Measurements from ENCODE around the gene PNPLA5. TPM values are rescaled to one million over a fixed set of nuclear protein-coding genes. Genes with fewer than 3 reads are reported as not detected.

Gene PNPLA5
- total and polyA plus RNA-seq, 9 of the 15 experiments (the other 6 are each of a cell fraction or from before 2014, with no cell fraction given), result not detected

DNA sequence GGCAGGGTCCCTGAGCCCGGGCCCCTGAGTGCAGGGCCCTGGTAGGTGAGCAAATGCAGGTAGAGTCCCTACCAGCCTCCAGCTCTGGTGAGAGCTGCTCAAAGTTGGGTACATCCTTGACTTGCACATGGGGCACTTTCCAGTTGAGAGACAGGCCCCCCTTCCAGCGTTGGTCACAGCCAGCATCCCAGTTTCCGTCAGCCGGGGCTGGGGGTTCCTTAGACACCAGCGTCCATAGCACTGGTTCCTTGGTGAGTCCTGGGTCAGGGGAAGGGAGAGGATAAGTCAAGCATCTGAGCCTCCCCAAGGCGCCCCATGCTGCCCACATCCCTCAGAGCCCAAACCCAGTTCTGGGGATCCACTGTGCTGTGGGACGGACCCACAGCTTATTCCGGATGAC, 5.6 kb downstream of the PNPLA5 start:
- Histone ChIP-seq H3K9me1 (ENCODE audit: control insufficient read depth, insufficient read depth, low read length) (no peaks in the 10 kb centered on the region), H3K79me2 (ENCODE audit: control insufficient read depth, insufficient read depth, low read length) (no peaks in the 10 kb centered on the region), H3K4me3 (no peak overlapping the region), H3K9me3 (replicated peaks; ENCODE audit: control insufficient read depth, insufficient read depth, low read depth, low read length) (no peaks in the 10 kb centered on the region), H3K27ac (ENCODE audit: extremely low read depth, low read depth, low read length) (no peak overlapping the region), H4K20me1 (replicated peaks; ENCODE audit: control insufficient read depth, insufficient read depth, low read length) (peaks cover 6% of the 10 kb centered on the region; the same call in 1 of the 2 replicates), H3K4me2 (ENCODE audit: insufficient read depth, low read length) (no peak overlapping the region), H2AFZ (ENCODE audit: low read depth, low read length) (no peak overlapping the region), H3K4me1 (replicated peaks in 1 of 2; ENCODE audit: control insufficient read depth in 2 of 2, insufficient read depth in 2 of 2, low read length in 2 of 2) (peaks cover 0 to 8% of the 10 kb centered on the region in 2 experiments; a peak in 2 of 5 replicates), H3K36me3 (ENCODE audit: control insufficient read depth, insufficient read depth, low read length) (no peaks in the 10 kb centered on the region), H3K9ac (ENCODE audit: insufficient read depth in 1 of 2, low read depth in 2 of 2, low read length in 2 of 2) (no peak overlapping the region), H3K27me3 (ENCODE audit: control insufficient read depth in 2 of 2, insufficient read depth in 2 of 2, low read length in 2 of 2) (no peaks in the 10 kb centered on the region)
- BruUV-seq (replicated peaks), result no TSS peak
- ATAC-seq (no peak), DNase-seq (ENCODE audit: extremely low read depth in 1 of 4, low spot score in 3 of 4) (no peak), FAIRE-seq (no peak)
- TF ChIP-seq, protein P1, sequence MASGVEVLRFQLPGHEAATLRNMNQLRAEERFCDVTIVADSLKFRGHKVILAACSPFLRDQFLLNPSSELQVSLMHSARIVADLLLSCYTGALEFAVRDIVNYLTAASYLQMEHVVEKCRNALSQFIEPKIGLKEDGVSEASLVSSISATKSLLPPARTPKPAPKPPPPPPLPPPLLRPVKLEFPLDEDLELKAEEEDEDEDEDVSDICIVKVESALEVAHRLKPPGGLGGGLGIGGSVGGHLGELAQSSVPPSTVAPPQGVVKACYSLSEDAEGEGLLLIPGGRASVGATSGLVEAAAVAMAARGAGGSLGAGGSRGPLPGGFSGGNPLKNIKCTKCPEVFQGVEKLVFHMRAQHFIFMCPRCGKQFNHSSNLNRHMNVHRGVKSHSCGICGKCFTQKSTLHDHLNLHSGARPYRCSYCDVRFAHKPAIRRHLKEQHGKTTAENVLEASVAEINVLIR (CRISPR knock-in tag; IDR thresholded peaks at IDR 0.05), result no peak
- POLR2A ChIA-PET, result no interaction called here
- WGBS (ENCODE audit: insufficient coverage, low coverage, missing lambda C conversion rate), result 0% methylated on average over 4 of the region's 8 CpGs
- in situ Hi-C loops (cut with MboI), result no loop called here
- intact Hi-C loops (cut with micrococcal nuclease), result loop anchor here (10.0 kb wide), 1 partner anchor 739 kb away; no protein-coding TSS in a partner anchor
- CTCF ChIA-PET (ENCODE audit: low intra/inter-chr PET ratio), result interaction anchor here (0.7 kb wide), 1 partner anchor 205 kb away, joined by 3 read pairs; no protein-coding TSS in a partner anchor

DNA sequence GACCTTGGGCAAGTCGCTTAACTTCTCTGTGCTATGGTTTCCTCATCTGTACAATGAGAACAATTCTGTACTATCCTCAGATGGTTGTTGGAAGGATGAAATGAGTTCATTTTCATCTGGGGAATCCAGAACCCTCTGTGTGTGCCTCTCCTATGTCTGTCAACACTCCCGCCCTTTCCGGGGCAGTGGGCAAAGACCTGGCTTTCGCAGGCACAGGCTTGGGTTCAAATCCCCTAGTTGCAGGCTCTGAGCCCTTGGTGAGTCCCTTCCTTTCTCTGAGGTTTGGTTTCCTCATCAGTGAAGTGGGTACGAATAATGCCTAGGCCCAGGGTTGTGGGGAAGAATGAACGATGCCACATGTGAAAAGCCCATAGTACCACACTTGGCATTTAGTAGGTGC, 6.0 kb downstream of the PNPLA5 start:
- H3K27me3 ChIP-seq (ENCODE audit: control insufficient read depth in 2 of 2, insufficient read depth in 2 of 2, low read length in 2 of 2), result no peaks in the 10 kb centered on the region
- ChIA-PET CTCF (ENCODE audit: low intra/inter-chr PET ratio) (no interaction called here), POLR2A (no interaction called here)
- no peak overlapping the region for H3K27ac ChIP-seq (ENCODE audit: extremely low read depth, low read depth, low read length)
- no peaks in the 10 kb centered on the region for H3K79me2 ChIP-seq (ENCODE audit: control insufficient read depth, insufficient read depth, low read length)
- H3K9me3 ChIP-seq (replicated peaks; ENCODE audit: control insufficient read depth, insufficient read depth, low read depth, low read length), result no peaks in the 10 kb centered on the region
- H3K36me3 ChIP-seq (ENCODE audit: control insufficient read depth, insufficient read depth, low read length), result no peaks in the 10 kb centered on the region
- no peak for ATAC-seq
- WGBS (ENCODE audit: insufficient coverage, low coverage, missing lambda C conversion rate), result 37% methylated on average over 6 of the region's 6 CpGs
- H3K9ac ChIP-seq (ENCODE audit: insufficient read depth in 1 of 2, low read depth in 2 of 2, low read length in 2 of 2), result no peak overlapping the region
- intact Hi-C loops (cut with micrococcal nuclease), result loop anchor here (10.0 kb wide), 1 partner anchor 739 kb away; no protein-coding TSS in a partner anchor
- no peak overlapping the region for H2AFZ ChIP-seq (ENCODE audit: low read depth, low read length)
- in situ Hi-C loops (cut with MboI), result no loop called here
- H4K20me1 ChIP-seq (replicated peaks; ENCODE audit: control insufficient read depth, insufficient read depth, low read length), result peaks cover 6% of the 10 kb centered on the region; the same call in 1 of the 2 replicates
- no peak for FAIRE-seq
- no TSS peak for BruUV-seq (replicated peaks)
- peaks cover 0 to 4% of the 10 kb centered on the region in 2 experiments; a peak in 2 of 5 replicates for H3K4me1 ChIP-seq (replicated peaks in 1 of 2; ENCODE audit: control insufficient read depth in 2 of 2, insufficient read depth in 2 of 2, low read length in 2 of 2)
- no peaks in the 10 kb centered on the region for H3K9me1 ChIP-seq (ENCODE audit: control insufficient read depth, insufficient read depth, low read length)
- TF ChIP-seq FOXK2 (conservative IDR thresholded peaks at IDR 0.05 in 1 of 2, IDR thresholded peaks at IDR 0.05 in 1 of 2; ENCODE audit: low read depth in 2 of 2) (no peak), ZFP36 (IDR thresholded peaks at IDR 0.05; ENCODE audit: low read depth, low read length, partially characterized antibody) (peak; percentile 36)
- TF ChIP-seq, protein P2, sequence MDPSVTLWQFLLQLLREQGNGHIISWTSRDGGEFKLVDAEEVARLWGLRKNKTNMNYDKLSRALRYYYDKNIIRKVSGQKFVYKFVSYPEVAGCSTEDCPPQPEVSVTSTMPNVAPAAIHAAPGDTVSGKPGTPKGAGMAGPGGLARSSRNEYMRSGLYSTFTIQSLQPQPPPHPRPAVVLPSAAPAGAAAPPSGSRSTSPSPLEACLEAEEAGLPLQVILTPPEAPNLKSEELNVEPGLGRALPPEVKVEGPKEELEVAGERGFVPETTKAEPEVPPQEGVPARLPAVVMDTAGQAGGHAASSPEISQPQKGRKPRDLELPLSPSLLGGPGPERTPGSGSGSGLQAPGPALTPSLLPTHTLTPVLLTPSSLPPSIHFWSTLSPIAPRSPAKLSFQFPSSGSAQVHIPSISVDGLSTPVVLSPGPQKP (CRISPR knock-in tag; IDR thresholded peaks at IDR 0.05), result no peak
- DNase-seq (ENCODE audit: extremely low read depth in 1 of 4, low spot score in 3 of 4), result no peak
- no peak overlapping the region for H3K4me3 ChIP-seq
- no peak overlapping the region for H3K4me2 ChIP-seq (ENCODE audit: insufficient read depth, low read length)
